ENCODE data around the gene NUCB2.
A peak's percentile ranks its signal among the peaks of the same experiment; 100 is the strongest.

The NUCB2 gene

GRCh38 chr11:17272801-17273200 is 3.7 kb upstream of the NUCB2 start:
- DNase-seq: no peak

- DNase-seq: no peak
Observed at GRCh38 chr11:17273211-17273610, 3.3 kb upstream of the NUCB2 start.

DNA sequence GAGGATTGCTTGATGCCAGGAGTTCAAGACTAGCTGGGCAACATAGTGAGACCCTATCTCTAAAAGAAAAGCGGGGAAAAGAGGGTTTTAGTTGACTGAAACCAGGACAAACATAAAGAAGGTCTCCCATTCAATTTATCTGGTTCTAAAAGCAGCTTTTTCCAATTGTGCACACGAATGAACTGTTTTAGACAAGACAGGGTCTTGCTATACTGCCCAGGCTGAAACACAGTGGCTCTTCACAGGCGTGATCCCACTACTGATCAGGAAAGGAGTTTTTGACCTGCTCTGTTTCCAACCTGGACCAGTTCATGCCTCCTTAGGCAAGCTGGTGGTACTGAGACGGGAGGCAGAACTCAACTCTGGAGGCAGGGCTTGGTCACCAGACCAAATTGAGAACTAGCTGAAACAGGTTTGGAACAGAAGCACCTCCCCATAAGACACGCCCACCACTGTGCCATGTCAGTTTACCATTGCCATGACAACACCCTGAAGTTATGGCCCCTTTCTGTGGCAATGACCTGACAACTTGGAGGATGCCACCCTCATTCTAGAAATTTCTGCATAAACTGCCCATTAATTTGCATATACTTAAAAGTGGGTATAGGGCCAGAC is 2.8 kb upstream of the NUCB2 start:
- no peak for DNase-seq

DNA sequence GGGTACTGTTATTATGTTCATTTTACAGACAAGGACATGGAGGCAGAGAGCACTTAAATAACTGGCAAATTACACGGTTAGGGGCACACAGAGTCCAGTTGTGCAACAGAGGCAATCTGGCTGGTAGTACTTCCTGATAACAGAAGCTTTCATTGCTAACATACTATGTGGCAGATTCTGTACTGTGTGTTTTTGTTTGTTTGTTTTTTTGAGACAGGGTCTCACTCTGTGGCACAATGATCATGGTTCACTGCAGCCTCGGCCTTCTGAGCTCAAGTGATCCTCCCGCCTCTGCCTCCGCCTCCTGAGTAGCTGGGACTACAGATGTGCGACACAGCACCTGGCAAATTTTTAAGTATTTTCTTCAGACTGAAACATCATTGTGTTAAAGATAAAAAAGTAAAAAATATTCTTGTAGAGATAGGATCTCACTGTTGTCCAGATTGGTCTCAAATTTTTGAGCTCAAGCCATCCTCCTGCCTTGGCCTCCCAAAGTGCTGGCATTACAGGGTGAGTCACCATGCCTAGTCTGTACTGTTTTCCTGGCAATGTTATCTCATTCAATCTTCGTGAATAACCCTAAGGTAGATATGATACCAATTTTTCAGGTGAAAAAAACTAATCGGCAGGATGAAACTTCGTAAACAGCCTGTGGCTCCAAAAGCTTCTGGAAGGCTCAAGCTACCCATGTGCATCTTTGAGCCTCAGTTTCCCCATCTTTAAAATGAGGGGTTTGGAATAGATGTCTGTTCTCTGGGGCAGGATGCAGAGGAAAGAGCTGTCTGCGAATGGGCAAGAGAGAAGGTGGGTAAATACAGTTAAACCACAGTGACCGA is 921 bp upstream of the NUCB2 start:
- no peak for DNase-seq

DNA sequence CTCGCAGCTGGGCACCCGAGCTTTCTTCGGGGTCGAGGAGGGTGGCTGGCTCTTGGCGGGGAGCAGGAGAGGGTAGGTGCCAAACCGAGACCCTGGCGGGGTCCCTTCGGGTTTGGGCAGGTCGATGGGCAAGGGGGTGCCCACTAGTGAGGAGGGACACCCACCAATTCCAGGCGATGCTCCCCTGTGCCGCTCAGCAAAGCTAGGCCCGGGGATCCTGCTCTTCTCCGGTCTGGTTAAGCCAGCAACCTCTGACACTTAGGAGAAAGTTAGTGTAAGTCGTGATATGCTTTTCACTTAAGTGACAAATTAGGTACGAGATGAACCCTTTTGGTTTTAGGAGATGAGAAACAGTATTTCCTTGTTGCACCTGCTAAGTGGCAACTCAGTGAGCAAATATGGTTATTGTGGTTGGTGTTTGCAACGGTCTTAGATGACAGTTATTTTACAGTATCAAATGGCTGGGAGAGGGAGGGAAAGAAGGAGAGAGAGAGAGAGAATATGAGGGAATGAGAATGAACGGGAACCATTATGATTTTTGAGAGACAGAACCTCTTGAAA is 565 bp downstream of the NUCB2 start:
- peak; percentile 87 for DNase-seq

GRCh38 chr11:17280494-17281127 is 4.1 kb downstream of the NUCB2 start:
- DNase-seq: no peak

DNA sequence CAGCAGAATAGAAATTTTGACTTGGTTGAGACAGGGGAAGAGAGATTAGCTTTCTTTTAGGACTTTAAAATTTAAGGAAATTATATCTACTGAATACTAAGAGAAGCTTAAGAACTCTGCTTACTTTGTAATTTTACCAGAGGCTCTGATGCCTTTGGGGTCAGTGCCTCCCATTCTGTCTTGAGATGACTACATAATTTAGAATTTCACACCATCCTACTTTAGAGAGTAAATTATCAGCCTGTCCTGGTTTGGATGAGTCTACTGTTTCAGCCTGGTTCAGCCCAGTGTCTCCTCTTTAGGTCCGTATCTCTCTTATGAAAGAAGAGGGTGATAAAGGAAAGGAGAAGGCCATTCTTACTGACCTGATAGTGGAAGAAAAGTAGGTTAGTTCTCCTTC is 9.8 kb downstream of the NUCB2 start:
- no peak for DNase-seq

- DNase-seq: no peak
Observed at GRCh38 chr11:17287058-17287457, 10.5 kb downstream of the NUCB2 start.

DNA sequence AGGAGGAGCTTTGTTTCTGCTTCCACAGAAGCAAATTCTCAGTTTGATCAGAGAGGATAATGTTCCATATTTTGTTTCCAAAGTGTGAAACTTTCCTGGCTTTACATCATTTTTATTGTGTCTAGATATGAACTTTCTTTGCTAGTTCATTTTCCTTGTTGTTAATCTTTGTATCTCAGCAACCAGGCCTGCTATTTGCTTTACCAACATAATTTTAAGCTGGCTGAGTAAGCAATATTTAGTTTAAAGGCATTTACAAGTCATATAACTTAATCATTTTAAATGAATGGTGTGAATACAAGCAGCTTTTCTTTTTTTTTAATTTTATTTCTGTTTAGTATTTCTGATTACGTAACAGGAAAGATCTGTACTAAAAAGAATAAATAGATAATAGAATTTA is 15.2 kb downstream of the NUCB2 start:
- no peak for DNase-seq

- DNase-seq: no peak
Observed at GRCh38 chr11:17293311-17293710, 16.8 kb downstream of the NUCB2 start.

DNA sequence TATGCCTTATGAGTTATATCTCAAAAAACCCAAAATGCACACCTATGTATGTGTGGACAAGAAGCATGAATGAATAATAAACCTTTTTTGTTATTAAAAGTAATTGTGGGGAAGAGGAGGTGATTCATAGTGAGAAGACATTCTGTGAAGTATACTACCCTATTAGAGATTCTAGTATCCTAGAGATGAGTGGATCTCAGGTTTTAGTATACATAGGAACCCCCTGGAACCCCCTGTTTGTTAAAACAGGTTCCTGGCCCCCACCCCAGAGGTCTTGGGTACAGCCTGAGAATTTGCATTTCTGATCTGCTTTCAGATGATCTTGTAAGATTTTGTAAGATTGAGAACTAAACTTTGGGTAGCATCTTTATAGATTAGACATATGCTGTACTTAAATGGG is 17.5 kb downstream of the NUCB2 start:
- DNase-seq: no peak

DNA sequence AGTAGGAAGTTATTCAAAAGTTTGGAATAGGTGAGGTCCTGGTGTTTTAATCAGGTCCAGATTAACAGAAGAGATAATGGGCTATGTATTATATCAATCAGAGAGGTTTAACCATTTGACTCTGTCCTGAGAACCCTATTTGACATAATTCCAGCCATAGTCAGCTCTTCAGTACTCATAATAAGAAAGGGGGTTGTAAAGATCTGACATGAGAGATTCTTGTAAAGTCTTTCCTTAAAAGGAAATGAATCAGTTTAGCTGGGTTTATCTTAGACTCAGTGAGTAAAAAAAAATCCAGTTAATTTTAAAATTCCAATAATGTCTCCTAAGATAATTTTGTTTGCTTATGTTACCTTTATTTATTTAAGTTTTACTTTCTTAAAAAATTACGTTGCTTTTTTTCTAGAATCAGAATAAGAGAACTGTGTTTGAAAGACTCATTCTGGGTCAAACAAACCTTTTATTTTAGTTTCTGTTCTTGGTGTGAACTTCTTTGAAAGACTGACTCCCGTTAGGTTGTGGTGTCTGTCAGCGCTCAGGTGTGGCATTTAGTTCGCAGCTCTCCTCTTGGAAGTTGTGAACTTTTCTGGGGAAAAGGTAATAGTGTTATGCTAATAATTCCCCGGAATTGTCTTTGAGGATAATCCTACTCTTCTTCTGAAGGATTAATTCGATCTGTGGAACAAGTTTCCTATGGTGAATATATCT is 20.5 kb downstream of the NUCB2 start:
- no peak for DNase-seq

DNA sequence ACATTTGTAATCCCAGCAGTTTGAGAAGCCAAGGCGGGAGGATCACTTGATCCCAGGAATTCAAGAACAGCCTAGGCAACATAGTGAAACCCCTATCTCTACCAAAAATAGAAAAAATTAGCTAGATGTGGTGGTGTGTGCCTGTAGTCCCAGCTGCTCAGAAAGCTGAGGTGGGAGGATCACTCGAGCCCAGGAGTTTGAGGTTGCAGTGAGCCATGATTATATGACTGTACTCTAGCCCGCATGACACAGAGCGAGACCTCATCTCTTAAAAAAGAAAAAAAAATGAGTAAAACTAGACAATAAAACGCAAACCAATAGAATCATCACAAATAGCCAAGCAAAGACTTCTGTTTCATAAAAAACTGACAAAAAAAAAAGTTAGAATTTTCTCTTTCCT is 21.8 kb downstream of the NUCB2 start:
- no peak for DNase-seq

DNA sequence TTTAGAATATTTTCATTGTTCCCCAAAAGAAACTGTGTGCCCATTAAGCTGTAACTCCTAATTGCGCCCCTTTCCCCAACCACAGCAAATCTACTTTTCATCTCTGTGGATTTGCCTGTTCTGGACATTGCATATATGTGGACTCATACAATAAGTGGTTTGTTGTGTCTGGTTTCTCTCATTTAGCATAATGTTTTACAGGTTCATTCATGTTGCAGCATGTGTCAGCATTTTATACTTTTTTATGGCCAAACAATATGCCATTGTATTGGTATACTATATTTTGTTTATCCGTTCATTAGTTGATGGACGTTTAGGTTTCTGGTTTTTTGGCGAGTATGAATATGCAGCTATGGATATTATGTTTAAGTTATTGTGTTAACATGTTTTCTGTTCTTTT is 23.8 kb downstream of the NUCB2 start:
- DNase-seq: no peak

- DNase-seq: no peak
Observed at GRCh38 chr11:17313349-17314231, 37.1 kb downstream of the NUCB2 start.

GRCh38 chr11:17314232-17314547 is 37.7 kb downstream of the NUCB2 start:
- no peak for DNase-seq

DNA sequence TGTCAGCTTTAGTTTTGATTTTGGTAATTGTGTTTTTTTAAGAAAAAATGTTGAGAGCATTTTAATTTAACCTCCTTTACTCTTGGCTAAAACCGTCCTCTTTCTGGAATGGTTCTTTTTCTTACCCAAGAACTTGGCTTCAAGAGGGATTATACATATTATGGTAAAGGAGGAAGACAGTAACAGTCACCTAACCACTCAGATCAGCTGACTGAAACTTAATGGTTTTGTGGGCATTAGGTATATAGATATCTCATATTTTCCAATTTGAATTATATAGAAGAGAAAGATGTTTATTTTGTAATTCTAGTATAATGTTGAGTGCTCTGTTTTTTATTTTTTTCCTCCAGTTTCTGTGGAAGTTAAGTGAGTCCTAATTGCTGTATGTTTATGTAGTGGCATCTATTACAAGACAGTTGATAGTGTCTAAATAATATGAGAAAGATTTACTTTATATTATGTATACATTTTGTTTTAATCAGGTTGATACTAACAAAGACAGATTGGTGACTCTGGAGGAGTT is 38.4 kb downstream of the NUCB2 start:
- DNase-seq: no peak

GRCh38 chr11:17328871-17329494 is 52.4 kb downstream of the NUCB2 start:
- no peak for DNase-seq

DNA sequence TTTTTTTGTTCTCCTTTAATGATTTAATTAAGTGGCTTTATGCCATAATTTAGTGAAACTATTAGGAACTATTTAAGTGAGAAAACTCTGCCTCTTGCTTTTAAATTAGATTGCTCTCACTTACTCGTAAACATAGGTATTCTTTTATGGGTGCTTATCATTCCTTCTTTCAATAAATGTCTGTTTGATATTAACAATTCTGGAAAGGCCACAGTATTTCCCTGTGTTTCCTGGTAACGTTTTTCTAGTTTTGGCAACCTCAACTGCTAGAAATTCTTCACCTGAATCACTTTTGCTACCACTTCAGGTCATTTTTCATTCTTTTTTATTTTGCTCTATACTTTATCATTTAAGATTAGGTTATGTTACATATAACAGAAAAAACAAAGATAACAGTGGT is 55.1 kb downstream of the NUCB2 start:
- DNase-seq: no peak

DNA sequence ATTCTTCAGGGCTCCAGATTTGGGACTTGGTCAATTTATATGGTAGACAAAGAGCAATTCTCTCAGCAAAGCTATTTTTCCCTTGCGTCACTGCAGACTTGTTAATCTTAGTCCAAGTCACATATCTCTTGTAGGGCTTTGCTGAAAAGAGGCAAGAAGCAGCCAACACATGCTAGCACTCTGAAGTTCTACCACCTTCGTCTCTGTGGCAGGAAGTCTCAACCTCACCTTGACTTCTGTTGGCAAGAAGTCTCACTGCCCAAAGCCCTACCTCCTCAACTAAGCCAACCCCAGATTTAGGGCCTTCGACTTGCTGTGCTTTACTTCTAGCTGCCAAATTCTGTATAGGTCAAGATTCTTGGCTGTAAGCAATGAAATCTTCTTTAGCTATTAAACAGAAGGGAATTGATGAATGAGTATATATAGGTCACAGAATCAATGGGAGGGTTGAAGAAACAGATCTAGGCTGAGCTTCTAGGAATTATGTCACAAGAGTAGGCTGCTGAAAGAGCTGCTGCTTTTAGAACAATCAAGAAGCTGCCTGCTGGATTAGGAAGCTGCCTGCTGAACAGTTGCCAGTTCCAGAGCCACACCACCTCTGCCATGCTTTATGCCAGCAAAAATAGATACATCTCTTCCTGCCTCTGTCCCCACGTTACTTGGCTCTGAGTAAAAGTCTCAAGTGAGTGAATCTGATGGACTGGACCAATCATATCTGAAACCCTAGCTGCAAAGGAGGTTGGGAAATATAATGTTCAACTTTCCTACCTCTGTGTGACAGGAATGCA is 57.5 kb downstream of the NUCB2 start:
- DNase-seq: no peak

DNA sequence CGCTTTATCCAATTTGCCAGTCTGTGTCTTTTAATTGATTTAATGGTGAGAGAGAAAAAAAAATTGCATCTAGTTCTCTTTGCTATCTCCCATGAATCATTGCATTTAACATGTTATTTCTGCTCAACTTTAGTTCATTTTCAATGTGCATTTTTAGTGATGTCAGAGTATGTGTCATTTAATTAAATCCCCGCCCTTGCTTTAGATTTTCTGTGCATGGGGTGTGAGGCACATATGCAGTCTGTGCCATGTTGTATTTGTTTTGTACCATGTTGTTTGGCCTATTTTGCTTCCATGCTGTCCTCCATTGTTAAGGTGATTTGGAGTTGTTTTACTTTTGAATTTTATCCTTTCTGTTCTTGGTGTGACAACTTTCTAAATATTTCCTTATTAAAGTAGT is 66.7 kb downstream of the NUCB2 start:
- no peak for DNase-seq

Measured in NCI-H526 treated with DMSO at 0.1 percent for 48 hours (cell line).